Stimulated activated CD4-positive, alpha-beta T cell treated with anti-CD3 and anti-CD28 coated beads, Interleukin-1b, Interleukin-23, amount 100 ng/mL, for 24 hours (primary cell): Measurements from ENCODE around the gene SAMD4B.

ENCODE experiments used
- DNase-seq, 4 experiments: peaks; one replicate each; pipeline ENCODE4 v3.0.0-alpha.2; 2020; ENCODE audit warnings: low read depth in 4 of 4, low spot score in 1 of 4

SAMD4B gene

DNA sequence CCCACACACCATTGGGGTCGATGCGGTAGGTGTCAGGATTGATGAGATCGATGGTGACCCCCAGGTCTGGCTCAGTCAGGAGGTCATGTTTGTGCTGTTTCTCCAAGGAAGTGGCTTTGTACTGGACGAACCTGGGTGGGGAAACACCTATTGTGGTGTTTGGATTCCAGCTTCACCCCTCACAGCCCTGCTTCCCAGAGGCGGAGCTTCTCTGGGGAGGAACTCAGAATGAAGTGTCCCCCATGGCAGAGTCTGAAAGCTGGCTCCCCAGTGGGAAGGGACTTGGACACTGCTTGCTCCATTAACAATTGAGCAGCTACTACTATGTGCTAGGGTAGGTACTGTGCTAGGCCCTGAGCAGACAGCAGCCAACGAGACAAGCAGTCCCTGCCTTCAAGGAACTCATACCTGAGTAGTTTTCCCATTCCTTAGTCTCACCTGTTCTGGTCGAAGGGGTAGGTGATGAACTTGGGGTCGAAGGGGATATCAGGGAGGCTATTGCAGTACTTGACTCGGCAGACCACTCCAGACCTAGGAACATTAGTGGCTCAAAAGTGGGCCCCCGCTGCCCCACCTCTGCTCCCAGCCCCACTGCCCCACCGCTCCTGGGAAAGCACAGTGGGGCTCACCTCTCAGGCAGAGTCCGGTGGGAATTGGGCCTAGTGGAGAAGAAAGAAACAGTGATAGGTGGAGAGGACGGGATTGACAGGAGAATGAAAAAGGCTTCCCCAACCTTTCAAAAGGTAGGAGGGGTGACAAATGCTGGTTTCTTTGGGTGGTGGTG lies 47.6 kb downstream of the SAMD4B start:
- DNase-seq = no peak

DNA sequence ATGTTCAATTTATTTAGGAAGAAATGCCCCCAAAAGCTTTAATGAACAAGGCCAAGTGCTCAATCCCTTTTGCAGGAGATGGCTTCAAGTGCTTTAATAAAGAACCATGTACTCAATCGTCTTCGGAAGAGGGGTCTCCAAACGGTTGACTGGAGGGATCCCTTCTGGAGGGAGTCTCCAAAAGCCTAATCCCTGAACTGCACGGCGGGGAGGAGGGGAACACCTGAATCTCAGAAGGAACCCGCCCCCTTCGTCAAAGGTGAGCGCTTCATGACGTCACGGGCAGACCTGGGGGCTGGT lies 48.2 kb downstream of the SAMD4B start:
- peak in 2 of 4 experiments; percentile 54 to 62 for DNase-seq

DNA sequence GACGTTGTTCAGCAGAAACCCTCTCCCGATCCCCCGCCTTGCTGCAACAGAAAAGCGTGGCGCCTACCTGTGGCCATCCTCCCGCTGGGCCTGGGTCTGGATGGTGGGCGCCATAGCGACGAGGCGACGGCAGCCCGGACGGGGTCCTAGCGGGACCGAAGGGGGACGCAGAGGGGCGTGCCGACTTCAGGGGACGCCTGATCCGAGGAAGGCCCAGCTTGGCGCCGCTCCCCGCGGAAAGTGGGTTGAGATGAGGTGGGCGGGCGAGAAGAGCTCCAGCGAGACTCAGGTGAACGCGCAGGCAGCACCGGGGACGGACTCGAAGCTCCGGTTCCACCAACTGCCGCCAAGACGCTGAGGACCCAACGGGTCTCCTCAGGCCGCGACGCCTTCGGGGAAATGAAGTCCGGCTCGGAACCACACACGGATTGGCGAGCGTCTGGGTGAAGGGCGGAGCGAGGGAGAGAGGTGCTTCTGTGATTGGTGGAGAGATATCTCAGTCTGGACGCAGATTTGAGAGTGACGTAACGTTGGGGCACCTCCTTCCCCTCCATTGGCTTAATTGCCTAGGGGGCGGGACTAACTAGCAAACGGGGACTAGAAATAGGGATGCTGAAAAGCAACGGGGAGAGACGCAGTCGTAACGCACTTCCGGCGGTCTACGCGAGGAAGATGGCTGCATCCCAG lies 48.7 kb downstream of the SAMD4B start, which contains the start of the genes MED29 and PAF1:
MED29 (plus strand) TSS at position 628 of the 687 bp plus-strand sequence; CDS start at position 673, 45 bp downstream.
PAF1 (minus strand) TSS at position 356 of the 687 bp plus-strand sequence; CDS start at position 114, 242 bp downstream.
- peak; percentile 78 to 92 (median 90) for DNase-seq

DNA sequence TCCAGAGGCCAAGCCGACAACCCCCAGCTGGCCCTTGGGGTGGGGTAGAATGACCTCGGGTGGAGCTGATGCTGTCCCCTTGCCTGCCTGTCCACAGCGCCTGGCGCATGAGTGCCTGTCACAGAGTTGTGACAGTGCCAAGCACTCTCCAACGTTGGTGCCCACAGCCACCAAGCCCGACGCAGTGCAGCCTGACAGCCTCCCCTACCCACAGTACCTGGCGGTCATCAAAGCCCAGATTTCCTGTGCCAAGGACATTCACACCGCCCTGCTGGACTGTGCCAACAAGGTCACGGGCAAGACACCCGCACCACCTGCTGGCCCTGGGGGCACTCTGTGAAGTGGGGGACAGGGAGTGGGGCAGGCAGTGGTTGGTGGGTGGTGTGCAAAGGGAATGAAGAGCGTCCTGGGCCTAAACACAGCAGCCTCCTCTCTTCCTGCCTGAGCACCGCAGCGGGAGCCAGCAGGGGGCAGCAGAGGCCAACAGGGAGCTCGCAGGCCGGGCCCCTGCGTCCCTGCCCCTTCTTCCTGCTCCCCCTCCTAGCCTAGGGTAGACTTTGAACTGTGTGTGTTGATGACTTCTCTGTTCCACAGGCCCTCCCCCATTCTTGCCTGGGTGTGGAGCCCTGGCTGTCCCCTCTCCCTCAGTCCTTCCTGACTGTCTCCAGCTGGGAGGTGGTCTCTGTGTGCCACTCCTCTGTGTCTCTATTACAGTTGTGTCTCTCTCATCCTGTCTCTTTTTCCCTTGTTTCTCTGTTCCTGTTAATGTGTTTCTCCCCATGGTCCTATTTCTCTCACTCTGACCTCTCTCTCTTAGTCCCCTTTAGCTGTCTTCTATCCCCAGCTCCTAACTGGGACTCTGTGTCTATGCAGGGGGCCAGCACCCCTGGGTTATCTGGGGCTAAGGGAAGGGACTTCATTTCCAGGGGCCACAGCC lies 55.4 kb downstream of the SAMD4B start:
- peak; percentile 89 to 99 (median 92) for DNase-seq

DNA sequence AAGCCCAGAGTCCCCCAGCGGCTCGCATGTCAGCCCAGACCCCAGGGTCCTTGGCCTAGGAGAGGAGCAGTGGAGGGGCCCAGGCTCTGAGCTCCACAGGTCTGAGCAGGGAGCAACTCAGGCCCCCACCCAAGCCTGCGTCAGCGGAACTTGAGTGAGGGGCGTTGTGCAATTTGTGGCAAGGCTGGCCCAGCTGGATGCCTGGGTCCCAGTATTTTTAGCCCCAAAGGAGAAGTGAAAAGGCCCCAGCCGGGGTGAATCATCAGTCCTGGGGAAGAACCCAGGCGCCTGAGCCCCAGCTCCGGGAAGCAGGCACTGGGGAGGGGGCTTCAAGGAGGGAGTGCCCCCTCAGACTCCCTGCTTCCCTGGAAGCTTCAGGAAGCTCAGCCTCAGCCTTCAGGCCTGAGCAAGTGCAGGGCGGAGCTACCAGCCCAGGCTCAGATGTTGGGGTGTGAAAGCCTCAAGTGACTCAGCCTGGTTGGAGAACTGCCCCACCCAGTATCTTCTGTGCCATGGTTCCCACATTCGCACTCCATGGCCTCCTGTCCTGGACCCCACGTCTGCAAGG lies 56.2 kb downstream of the SAMD4B start:
- DNase-seq = peak in 1 of 4 experiments; percentile 45

DNA sequence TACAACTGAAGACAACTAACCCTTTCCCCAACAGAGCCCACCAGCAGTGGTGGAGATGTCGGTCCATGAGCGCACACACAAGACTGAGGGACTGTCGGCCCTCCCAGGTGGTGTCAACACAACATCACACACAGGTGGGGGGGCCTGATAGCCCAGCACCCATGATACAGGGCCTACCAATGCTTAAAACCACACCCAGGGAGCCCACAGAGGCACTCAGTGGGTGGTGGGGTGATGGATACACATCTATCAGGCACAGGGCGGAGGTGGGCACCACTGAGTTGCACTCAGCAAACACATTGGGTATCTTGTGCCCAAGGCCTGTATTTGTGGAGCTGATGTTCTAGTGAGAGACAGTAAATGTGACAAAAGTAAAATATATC lies 57.4 kb downstream of the SAMD4B start:
- no peak for DNase-seq

DNA sequence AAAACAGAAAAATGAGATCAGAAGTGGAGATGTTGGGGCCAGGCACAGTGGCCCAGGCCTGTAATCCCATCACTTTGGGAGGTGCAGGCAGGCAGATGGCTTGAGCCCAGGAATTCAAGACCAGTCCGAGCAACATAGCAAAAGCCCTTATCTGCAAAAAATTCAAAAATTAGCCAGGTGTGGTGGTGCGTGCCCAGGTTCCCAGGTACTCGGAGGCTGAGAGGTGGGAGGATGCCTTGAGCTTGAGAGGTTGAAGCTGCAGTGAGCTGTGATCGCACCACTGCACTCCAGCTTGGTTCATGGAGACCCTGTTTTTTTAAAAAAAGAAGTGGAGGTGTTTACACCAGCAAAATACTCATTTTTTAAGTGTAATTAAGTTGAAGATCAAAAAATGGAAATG lies 57.8 kb downstream of the SAMD4B start:
- no peak for DNase-seq

DNA sequence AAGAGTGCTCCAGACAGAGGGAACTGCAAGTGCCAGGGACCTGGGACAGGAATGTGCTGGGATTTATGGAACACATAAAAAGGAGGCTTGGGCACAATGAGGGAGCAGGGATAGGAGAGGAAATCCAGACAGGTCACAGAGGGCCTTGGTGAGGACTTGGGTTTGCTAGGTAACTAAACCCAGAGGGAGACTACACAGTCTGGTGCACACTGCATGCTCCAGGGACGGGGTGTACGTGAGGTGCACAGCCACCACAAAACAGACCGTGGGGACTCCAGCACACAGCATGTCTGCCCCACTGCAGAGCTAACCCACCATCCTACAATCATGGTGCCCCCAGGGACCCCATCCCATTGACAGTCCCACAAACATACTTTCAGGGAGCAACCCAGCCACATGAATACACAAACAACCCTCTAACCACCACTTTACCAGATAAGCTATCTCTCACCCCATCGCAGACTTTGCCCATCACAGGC lies 58.9 kb downstream of the SAMD4B start:
- no peak for DNase-seq

DNA sequence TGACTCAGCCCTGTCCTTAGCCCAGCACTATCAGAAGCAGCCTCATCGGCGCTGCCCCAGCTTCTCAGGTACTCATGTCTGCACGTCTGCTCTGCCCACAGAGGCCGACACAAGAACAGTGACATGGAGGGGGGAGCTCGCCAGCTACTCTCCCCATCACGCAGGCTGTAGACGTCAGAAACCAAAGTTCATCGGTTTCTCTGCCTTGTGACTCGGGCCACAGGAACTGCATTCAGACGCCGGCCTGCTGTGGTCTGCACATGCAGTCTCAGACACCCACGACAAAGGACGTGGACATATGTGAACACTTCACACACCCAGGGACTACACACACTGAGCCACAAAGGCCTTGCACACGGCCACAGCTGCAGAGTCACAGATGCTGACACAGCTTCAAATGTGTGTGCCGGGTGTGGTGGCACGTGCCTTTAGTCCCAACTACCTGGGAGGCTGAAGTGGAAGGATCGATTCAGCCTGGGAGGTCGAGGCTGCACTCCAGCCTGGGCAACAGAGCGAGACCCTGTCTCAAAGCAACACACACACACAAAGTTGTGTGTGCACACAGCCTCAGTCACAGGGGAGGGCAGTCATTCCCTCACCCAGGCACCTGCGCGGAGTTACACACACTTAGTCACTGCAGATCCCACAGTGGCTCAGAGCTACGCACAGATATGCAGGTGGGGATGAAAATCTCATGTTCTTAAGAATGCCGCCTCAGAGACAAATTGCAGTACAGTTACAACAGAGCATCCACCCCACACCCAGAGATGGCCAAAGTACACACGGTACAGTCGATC lies 59.5 kb downstream of the SAMD4B start:
- DNase-seq = peak in 2 of 4 experiments; percentile 61 to 70

DNA sequence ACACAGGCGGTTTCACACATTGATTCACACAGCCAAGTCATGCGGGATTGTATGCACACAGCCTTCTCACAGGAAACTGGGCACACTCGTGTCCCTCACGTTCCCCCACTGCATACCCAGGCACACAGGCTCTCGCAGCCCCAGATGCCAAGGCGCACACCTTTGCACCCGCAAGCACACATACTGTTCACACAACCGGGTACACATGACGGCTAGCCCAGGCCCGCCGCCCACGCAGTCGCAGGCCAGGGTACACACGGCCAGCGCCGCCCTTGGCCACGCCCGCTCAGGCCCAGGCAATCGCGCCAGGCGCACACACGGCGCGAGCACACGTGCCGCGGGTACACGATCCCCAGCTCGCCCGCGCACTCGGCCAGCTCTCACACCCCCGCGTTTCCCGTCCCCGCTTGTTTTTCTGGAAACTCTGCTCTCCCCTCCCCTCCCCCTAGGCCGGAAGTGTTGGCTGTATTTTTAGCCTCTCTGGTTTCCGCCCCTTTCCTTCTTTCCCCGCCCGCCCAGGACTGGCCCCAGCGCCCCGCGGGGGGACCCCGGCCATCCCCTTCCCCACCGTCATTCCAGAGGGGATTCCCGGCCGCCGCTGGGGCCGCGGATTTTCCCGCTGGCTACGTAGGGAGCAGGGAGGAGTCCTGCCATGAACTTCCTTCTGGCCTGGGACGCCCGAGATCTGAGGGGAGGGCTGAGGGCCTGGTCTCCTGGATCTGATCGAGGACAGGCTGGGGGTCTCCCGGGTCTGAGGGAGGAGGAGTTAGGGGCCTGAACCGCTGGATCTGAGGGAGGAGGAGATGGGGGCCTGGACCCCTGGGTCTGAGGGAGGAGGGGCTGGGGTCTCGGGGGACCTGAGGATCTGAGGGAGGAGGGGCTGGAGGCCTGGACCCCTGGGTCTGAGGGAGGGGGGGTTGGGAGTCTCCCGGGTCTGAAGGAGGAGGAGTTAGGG lies 60.4 kb downstream of the SAMD4B start:
- peak in 3 of 4 experiments; percentile 56 to 87 (median 79) for DNase-seq

DNA sequence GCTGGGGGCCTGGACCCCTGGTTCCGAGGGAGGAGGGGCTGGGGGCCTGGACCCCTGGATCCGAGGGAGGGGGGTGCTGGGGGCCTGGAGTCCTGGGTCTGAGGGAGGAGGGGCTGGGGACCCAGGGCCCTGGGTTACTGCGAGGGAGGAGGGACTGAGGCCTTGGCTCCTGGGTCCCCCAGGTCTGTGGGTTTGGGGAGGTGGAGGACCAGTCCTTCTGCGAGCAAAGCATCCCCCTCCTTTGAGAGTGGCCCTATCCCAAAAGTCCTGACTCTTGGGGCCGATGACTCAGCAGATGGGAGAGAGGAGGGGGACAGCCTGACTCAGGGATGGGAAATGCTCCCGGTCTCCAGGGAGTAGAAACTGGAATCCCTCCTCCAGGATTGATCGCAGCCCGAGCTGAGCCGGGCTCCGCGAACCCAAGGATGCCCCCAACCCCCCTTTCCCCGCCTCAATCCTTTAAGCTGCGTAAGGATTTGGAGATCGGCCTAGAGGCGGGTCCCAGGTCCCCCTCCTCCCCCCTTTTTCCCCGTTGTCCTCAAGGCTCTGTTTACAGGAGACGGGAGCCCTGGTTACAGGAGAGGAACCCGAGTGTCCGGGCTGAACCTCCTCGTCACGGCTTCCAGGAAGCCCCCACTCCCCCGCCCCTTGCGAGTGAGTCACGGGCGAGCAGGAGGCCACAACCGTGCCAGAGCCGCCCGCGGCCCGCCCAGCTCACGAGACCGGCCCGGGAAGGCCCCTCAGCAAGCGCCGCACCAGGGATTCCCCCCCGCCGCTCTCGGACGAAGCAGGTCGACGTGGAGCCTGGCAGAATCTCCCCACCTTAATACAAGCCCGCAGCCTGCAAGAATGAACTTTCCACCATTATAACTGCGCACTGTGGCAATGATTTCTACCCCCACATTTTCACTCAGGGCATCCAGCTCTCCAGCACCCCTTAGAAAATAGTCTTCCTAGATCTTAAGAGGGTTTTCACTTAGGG lies 61.4 kb downstream of the SAMD4B start:
- peak; percentile 84 to 95 (median 91) for DNase-seq

DNA sequence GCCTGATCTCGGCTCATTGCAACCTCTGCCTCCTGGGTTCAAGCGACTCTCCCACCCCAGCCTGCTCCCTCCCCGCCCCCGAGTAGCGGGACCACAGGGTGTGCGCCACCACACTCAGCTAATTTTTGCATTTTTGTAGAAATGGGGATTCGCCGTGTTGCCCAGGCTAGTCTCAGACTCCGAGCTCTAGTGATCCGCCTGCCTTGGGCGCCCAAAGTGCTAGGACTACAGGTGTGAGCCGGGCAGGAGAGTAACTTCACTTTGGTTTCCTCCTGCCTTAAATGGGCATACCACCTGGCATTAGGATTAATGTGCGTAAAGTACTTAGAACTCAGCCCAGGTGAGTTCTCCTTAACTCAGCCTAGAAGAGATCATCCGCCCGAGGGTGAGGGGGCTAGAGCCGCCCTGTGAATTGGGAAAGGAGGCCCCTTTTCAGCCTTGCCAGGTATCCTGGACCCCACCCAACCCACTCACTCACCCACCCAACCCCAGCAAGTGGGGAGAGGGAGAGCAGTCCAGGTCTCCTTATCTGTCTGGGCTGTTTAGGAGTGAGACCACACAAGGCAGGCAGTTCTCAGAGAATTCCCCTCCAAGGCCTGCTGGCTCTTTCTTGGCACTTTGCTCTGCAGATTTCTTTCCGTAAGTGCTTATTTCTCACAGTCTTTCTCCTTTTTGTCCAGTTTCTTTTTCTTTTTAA lies 63.2 kb downstream of the SAMD4B start:
- no peak for DNase-seq

DNA sequence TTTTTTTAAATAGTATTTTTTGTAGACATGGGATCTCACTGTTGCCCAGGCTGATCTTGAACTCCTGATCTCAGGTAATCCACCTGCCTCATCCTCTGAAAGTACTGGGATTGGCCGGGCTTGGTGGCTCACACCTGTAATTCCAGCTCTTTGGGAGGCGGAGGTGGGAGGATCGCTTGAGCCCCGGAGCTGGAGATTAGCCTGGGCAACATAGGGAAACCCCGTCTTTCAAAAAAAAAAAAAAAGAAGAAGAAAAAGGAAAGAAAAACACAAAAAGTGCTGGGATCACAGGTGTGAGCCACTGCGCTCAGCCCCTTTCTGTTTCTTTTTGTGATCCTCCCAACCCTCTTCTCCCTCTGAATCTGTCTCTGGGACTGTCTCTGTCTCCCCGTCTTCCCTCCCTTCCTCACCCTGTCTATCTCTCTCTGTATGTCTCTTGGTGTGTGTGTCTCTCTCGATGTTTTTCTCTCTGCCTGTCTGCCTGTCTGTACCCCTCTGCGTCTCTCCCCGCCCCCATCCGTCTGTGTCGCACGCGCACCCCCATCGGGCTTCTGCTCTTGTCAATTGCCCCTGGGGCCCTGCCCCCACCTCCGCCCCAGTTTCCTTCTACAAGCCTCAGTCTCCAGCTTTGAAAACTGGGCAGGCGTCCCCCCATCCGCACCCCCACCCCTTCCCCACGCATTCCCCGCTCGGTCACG lies 63.9 kb downstream of the SAMD4B start:
- peak in 3 of 4 experiments; percentile 60 to 84 (median 82) for DNase-seq

DNA sequence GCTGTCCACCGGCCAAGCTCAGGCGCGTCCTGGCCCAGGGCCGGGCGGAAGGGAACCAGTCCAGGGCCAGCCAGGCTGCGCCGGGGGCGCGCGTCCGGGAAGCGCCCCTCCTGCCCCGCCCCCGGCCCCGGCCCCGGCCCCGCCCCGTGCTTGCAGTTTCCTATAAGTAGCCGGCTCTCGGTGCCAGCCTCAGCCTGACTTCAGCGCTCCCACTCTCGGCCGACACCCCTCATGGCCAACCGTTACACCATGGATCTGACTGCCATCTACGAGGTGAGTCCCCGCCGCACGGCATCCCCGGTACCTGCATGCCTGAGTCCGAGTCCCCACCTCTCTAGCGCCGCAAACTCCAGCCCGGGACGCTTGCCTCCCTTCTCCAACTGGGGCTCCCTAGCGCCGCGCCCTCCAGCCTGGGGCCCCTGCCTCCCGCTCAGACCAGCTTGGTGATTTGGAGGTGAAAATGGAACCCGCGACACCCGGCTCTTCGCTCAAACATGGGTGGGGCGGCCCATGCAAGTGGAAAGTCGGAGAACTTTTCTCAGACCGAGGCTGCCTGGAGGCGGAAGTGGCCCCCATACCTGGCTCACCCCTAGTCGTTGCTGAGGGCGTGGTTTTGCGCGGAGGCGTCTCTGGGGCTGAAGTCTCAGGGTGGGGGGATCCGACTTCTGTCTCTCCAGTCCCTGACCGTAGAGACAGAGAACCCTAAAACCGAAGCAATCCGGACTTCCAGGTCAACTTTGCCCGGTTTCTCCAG lies 64.6 kb downstream of the SAMD4B start, which contains the start of gene ZFP36:
ZFP36 (plus strand) TSS at position 192 of the 754 bp plus-strand sequence; CDS start at position 250, 58 bp downstream.
- DNase-seq = peak in 3 of 4 experiments; percentile 79 to 84 (median 82)

DNA sequence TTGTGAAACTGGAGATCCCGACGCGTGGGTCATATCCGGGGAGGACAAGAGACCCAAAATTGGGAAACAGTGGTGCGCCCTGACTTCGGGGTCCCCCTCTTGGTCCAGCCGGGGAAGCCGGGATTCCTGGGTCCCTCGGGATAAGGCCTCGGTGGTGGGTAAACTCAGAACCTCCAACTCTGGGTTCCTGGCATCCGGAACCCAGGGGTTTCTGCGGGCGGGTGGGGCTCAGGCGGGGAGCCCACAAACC lies 65.1 kb downstream of the SAMD4B start:
- no peak for DNase-seq
